ENCODE data around the gene NOX3. TPM values are rescaled to one million over a fixed set of nuclear protein-coding genes. Genes with fewer than 3 reads are reported as not detected.

The NOX3 gene
- total and polyA plus RNA-seq, 4 donors: not detected

- Histone ChIP-seq H3K4me1 (ENCODE audit: control insufficient read depth in 5 of 5, insufficient read depth in 5 of 5, low read length in 5 of 5) (peaks cover 0 to 3% (median 0%) of the 10 kb centered on the region in 5 donors), H3K9me3 (ENCODE audit: control insufficient read depth in 4 of 4, insufficient read depth in 3 of 4, low read length in 3 of 4) (peaks cover 0 to 2% (median 0%) of the 10 kb centered on the region in 4 donors), H3K36me3 (ENCODE audit: control insufficient read depth in 4 of 4, insufficient read depth in 4 of 4, low read length in 4 of 4) (no peaks in the 10 kb centered on the region), H3K4me3 (no peak overlapping the region), H3K27ac (ENCODE audit: low read depth in 1 of 2, low read length in 1 of 2) (no peak overlapping the region), H3K27me3 (ENCODE audit: control insufficient read depth in 3 of 3, insufficient read depth in 3 of 3, low read length in 2 of 3) (no peaks in the 10 kb centered on the region), H3K9ac (ENCODE audit: insufficient read depth in 1 of 2, low read length in 2 of 2) (no peak overlapping the region)
- ATAC-seq (ENCODE audit: insufficient read depth, low FRiP score): no peak
- 83 to 96% methylated on average over 4 of the region's 4 CpGs for WGBS, 2 donors
- no peak for TF ChIP-seq CTCF (IDR thresholded peaks at IDR 0.05; ENCODE audit: control extremely low read depth, extremely low read depth)
- no peak for DNase-seq
Observed at GRCh38 chr6:155409391-155409790, 46.2 kb downstream of the NOX3 start.

- H3K36me3 ChIP-seq (ENCODE audit: control insufficient read depth in 4 of 4, insufficient read depth in 4 of 4, low read length in 4 of 4): no peaks in the 10 kb centered on the region
- DNase-seq (no peak), ATAC-seq (ENCODE audit: insufficient read depth, low FRiP score) (no peak)
- H3K4me3 ChIP-seq: no peak overlapping the region
- H3K4me1 ChIP-seq (ENCODE audit: control insufficient read depth in 5 of 5, insufficient read depth in 5 of 5, low read length in 5 of 5): peaks cover 0 to 4% (median 0%) of the 10 kb centered on the region in 5 donors
- peaks cover 0 to 5% (median 0%) of the 10 kb centered on the region in 4 donors for H3K9me3 ChIP-seq (ENCODE audit: control insufficient read depth in 4 of 4, insufficient read depth in 3 of 4, low read length in 3 of 4)
- H3K9ac ChIP-seq (ENCODE audit: insufficient read depth in 1 of 2, low read length in 2 of 2): no peak overlapping the region
- WGBS, 2 donors: 91 to 94% methylated on average over 9 of the region's 9 CpGs
- H3K27ac ChIP-seq (ENCODE audit: low read depth in 1 of 2, low read length in 1 of 2): no peak overlapping the region
- no peak for TF ChIP-seq CTCF (IDR thresholded peaks at IDR 0.05; ENCODE audit: control extremely low read depth, extremely low read depth)
- H3K27me3 ChIP-seq (ENCODE audit: control insufficient read depth in 3 of 3, insufficient read depth in 3 of 3, low read length in 2 of 3): no peaks in the 10 kb centered on the region
Observed at GRCh38 chr6:155408981-155409380, 46.7 kb downstream of the NOX3 start.

GRCh38 chr6:155408231-155408630, 47.4 kb downstream of the NOX3 start:
- no peaks in the 10 kb centered on the region for H3K36me3 ChIP-seq (ENCODE audit: control insufficient read depth in 4 of 4, insufficient read depth in 4 of 4, low read length in 4 of 4)
- no peaks in the 10 kb centered on the region for H3K27me3 ChIP-seq (ENCODE audit: control insufficient read depth in 3 of 3, insufficient read depth in 3 of 3, low read length in 2 of 3)
- no peak for TF ChIP-seq CTCF (IDR thresholded peaks at IDR 0.05; ENCODE audit: control extremely low read depth, extremely low read depth)
- DNase-seq: no peak
- no peak overlapping the region for H3K27ac ChIP-seq (ENCODE audit: low read depth in 1 of 2, low read length in 1 of 2)
- 93 to 98% methylated on average over 1 of the region's 1 CpG for WGBS, 2 donors
- peaks cover 0 to 5% (median 0%) of the 10 kb centered on the region in 4 donors for H3K9me3 ChIP-seq (ENCODE audit: control insufficient read depth in 4 of 4, insufficient read depth in 3 of 4, low read length in 3 of 4)
- H3K4me3 ChIP-seq: no peak overlapping the region
- no peak for ATAC-seq (ENCODE audit: insufficient read depth, low FRiP score)
- no peak overlapping the region for H3K9ac ChIP-seq (ENCODE audit: insufficient read depth in 1 of 2, low read length in 2 of 2)
- peaks cover 0 to 4% (median 0%) of the 10 kb centered on the region in 5 donors for H3K4me1 ChIP-seq (ENCODE audit: control insufficient read depth in 5 of 5, insufficient read depth in 5 of 5, low read length in 5 of 5)

- H3K9ac ChIP-seq (ENCODE audit: insufficient read depth in 1 of 2, low read length in 2 of 2): no peak overlapping the region
- H3K36me3 ChIP-seq (ENCODE audit: control insufficient read depth in 4 of 4, insufficient read depth in 4 of 4, low read length in 4 of 4): no peaks in the 10 kb centered on the region
- H3K27me3 ChIP-seq (ENCODE audit: control insufficient read depth in 3 of 3, insufficient read depth in 3 of 3, low read length in 2 of 3): no peaks in the 10 kb centered on the region
- no peak overlapping the region for H3K4me3 ChIP-seq
- H3K9me3 ChIP-seq (ENCODE audit: control insufficient read depth in 4 of 4, insufficient read depth in 3 of 4, low read length in 3 of 4): peaks cover 0 to 5% (median 0%) of the 10 kb centered on the region in 4 donors
- peaks cover 0 to 4% (median 0%) of the 10 kb centered on the region in 5 donors for H3K4me1 ChIP-seq (ENCODE audit: control insufficient read depth in 5 of 5, insufficient read depth in 5 of 5, low read length in 5 of 5)
- DNase-seq: no peak
- no peak for TF ChIP-seq CTCF (IDR thresholded peaks at IDR 0.05; ENCODE audit: control extremely low read depth, extremely low read depth)
- no peak overlapping the region for H3K27ac ChIP-seq (ENCODE audit: low read depth in 1 of 2, low read length in 1 of 2)
- ATAC-seq (ENCODE audit: insufficient read depth, low FRiP score): no peak
- WGBS, 2 donors: 93 to 96% methylated on average over 1 of the region's 1 CpG
Observed at GRCh38 chr6:155406801-155407200, 48.8 kb downstream of the NOX3 start.

Measured in lung (tissue), 12 donors.